Thyroid gland (tissue), 4 donors: ENCODE measurements around the gene MGAT5.

Experiments used
- POLR2A ChIP-seq, 2 donors: fragments of 450-650 bp; IDR thresholded peaks; one replicate each; pipeline ENCODE4 v1.6.1; 2017; ENCODE audit warnings: antibody characterized with exemption in 2 of 2, mild to moderate bottlenecking in 2 of 2, moderate library complexity in 1 of 2
- TF ChIP-seq, protein P1 (sequence below), 6 experiments: fragments of 200-600 bp in 3 of 6; fragments of 450-650 bp in 3 of 6; sonication (generic) in 3 of 6; IDR thresholded peaks; one replicate each; pipeline ENCODE4 v1.5.1; 2016 to 2019; ENCODE audit warnings: antibody characterized with exemption in 6 of 6, mild to moderate bottlenecking in 2 of 6, inconsistent platforms in 1 of 6, moderate library complexity in 1 of 6

DNA sequence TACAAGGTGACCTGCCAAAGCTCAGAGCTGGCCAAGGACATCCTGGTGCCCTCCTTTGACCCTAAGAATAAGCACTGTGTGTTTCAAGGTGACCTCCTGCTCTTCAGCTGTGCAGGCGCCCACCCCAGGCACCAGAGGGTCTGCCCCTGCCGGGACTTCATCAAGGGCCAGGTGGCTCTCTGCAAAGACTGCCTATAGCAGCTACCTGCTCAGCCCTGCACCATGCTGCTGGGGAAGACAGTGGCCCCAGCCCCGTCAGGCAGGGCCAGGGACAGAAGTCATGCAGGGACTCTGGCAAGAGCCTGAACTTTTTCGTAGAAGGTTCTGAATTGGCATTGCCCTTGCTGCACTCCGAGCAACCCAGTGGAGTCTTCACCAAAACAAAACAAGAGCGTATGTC, 194.8 kb downstream of the MGAT5 start:
- TF ChIP-seq POLR2A (IDR thresholded peaks at IDR 0.05) = no peak
- TF ChIP-seq, protein P1, sequence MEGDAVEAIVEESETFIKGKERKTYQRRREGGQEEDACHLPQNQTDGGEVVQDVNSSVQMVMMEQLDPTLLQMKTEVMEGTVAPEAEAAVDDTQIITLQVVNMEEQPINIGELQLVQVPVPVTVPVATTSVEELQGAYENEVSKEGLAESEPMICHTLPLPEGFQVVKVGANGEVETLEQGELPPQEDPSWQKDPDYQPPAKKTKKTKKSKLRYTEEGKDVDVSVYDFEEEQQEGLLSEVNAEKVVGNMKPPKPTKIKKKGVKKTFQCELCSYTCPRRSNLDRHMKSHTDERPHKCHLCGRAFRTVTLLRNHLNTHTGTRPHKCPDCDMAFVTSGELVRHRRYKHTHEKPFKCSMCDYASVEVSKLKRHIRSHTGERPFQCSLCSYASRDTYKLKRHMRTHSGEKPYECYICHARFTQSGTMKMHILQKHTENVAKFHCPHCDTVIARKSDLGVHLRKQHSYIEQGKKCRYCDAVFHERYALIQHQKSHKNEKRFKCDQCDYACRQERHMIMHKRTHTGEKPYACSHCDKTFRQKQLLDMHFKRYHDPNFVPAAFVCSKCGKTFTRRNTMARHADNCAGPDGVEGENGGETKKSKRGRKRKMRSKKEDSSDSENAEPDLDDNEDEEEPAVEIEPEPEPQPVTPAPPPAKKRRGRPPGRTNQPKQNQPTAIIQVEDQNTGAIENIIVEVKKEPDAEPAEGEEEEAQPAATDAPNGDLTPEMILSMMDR (IDR thresholded peaks at IDR 0.05) = no peak
